Measurements from ENCODE around the gene BNIP5. TPM values are rescaled to one million over a fixed set of nuclear protein-coding genes. Genes with fewer than 3 reads are reported as not detected.

The BNIP5 gene
- total RNA-seq, 2 donors from 2014 or later = not detected

DNA sequence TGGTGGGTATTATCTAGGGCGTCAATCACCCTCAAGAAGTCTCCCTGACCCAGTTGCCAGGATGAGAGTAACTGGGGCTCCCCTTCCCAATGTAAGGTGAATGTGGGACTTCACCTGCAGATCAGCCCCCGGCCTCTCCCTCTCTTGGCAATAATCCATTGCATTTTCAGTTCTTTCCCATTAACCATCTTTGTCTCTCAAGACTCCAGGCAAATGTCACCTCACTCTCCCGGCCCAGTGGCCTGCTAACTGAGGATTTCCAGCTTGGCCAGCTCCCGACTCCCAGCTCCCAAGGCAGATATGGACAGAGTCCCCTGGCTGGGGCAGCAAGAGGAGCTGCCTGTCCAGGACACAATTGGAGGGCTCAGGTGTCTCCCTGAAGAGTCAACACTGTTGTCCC is 43.5 kb upstream of the BNIP5 start:
- no peaks in the 10 kb centered on the region for H3K9me3 ChIP-seq
- TF ChIP-seq, protein P1, sequence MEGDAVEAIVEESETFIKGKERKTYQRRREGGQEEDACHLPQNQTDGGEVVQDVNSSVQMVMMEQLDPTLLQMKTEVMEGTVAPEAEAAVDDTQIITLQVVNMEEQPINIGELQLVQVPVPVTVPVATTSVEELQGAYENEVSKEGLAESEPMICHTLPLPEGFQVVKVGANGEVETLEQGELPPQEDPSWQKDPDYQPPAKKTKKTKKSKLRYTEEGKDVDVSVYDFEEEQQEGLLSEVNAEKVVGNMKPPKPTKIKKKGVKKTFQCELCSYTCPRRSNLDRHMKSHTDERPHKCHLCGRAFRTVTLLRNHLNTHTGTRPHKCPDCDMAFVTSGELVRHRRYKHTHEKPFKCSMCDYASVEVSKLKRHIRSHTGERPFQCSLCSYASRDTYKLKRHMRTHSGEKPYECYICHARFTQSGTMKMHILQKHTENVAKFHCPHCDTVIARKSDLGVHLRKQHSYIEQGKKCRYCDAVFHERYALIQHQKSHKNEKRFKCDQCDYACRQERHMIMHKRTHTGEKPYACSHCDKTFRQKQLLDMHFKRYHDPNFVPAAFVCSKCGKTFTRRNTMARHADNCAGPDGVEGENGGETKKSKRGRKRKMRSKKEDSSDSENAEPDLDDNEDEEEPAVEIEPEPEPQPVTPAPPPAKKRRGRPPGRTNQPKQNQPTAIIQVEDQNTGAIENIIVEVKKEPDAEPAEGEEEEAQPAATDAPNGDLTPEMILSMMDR (IDR thresholded peaks at IDR 0.05) = no peak
- H3K4me1 ChIP-seq = no peaks in the 10 kb centered on the region
- no peak for DNase-seq (ENCODE audit: low spot score)
- H3K4me3 ChIP-seq = no peak overlapping the region
- no peak overlapping the region for H3K27ac ChIP-seq
- H3K27me3 ChIP-seq = no peaks in the 10 kb centered on the region
- no peaks in the 10 kb centered on the region for H3K36me3 ChIP-seq

- Histone ChIP-seq H3K27ac (no peak overlapping the region), H3K36me3 (no peaks in the 10 kb centered on the region), H3K27me3 (no peaks in the 10 kb centered on the region), H3K9me3 (no peaks in the 10 kb centered on the region), H3K4me1 (no peaks in the 10 kb centered on the region), H3K4me3 (no peak overlapping the region)
- TF ChIP-seq, protein P1 (IDR thresholded peaks at IDR 0.05) = no peak
- no peak for DNase-seq (ENCODE audit: low spot score)
Observed at GRCh38 chr6:36378936-36379335, 42.2 kb upstream of the BNIP5 start.

- TF ChIP-seq, protein P1 (IDR thresholded peaks at IDR 0.05) = no peak
- H3K27me3 ChIP-seq = no peaks in the 10 kb centered on the region
- H3K36me3 ChIP-seq = no peaks in the 10 kb centered on the region
- no peak overlapping the region for H3K4me3 ChIP-seq
- no peak for DNase-seq (ENCODE audit: low spot score)
- H3K9me3 ChIP-seq = no peaks in the 10 kb centered on the region
- H3K27ac ChIP-seq = no peak overlapping the region
- H3K4me1 ChIP-seq = no peaks in the 10 kb centered on the region
Observed at GRCh38 chr6:36378243-36378920, 41.7 kb upstream of the BNIP5 start.

DNA sequence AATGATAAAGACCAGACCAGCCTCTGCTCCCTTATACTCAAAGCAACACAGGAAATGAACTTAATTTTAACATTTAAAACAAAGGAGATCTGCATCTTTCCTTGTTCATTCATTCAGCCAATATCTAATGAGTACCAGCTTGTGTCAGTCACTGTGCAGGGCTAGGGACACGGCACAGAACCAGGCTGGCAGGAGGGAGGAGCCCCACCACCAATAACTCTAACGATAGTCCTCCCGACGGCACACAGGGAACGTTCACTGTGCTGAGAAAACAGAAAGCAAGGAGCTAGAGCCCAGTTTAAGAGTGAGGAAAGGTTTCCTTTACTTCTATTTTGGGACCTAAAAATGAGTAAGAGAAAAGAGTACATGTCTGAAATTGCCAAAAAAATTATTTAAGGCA is 40.9 kb upstream of the BNIP5 start:
- Histone ChIP-seq H3K27me3 (no peaks in the 10 kb centered on the region), H3K27ac (no peak overlapping the region), H3K36me3 (no peaks in the 10 kb centered on the region), H3K4me1 (no peaks in the 10 kb centered on the region), H3K4me3 (no peak overlapping the region), H3K9me3 (no peaks in the 10 kb centered on the region)
- TF ChIP-seq, protein P1 (IDR thresholded peaks at IDR 0.05) = no peak
- no peak for DNase-seq (ENCODE audit: low spot score)

- DNase-seq (ENCODE audit: low spot score) = no peak
- H3K27me3 ChIP-seq = no peaks in the 10 kb centered on the region
- no peaks in the 10 kb centered on the region for H3K9me3 ChIP-seq
- H3K4me1 ChIP-seq = no peaks in the 10 kb centered on the region
- no peak overlapping the region for H3K4me3 ChIP-seq
- TF ChIP-seq, protein P1 (IDR thresholded peaks at IDR 0.05) = no peak
- no peak overlapping the region for H3K27ac ChIP-seq
- H3K36me3 ChIP-seq = no peaks in the 10 kb centered on the region
Observed at GRCh38 chr6:36376742-36377141, 40.1 kb upstream of the BNIP5 start.

DNA sequence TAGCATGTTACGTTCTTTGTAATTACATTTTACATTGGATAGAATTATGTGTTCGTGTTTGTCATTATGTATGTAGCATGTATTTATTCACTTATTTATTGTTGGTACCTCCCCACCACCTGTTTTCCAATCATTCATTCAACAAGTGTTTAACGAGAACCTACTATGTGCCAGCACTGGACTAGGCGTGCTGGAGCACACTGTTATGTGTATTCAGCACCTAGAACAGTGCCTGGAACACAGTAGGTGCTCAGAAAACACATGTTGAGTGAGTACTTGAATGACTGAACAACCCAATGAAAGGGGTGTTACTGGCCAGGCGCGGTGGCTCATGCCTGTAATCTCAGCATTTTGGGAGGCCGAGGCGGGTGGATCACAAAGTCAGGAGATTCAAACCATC is 39.5 kb upstream of the BNIP5 start:
- H3K27ac ChIP-seq = no peak overlapping the region
- no peak for DNase-seq (ENCODE audit: low spot score)
- H3K27me3 ChIP-seq = no peaks in the 10 kb centered on the region
- no peaks in the 10 kb centered on the region for H3K4me1 ChIP-seq
- TF ChIP-seq, protein P1 (IDR thresholded peaks at IDR 0.05) = no peak
- H3K9me3 ChIP-seq = no peaks in the 10 kb centered on the region
- H3K36me3 ChIP-seq = no peaks in the 10 kb centered on the region
- no peak overlapping the region for H3K4me3 ChIP-seq
